Measurements from ENCODE around the gene LIX1L. TPM values are rescaled to one million over a fixed set of nuclear protein-coding genes. Genes with fewer than 3 reads are reported as not detected.
"Not testable (repeated sequence)": the region's sequence is repeated elsewhere in the genome, so short reads cannot be mapped to it uniquely, and the experiment has no call there.

Gene LIX1L
- total and polyA plus RNA-seq, 4 donors: 23.6 to 42.4 (median 37.3) TPM

GRCh38 chr1:145922266-145922665, 35.6 kb downstream of the LIX1L start:
- no peak overlapping the region for H3K4me3 ChIP-seq (ENCODE audit: low read depth, low read length)
- H3K27ac ChIP-seq (ENCODE audit: low read depth, low read length): no peak overlapping the region
- WGBS (ENCODE audit: insufficient coverage): no CpG with 5 or more reads among the region's 2 CpGs
- H3K27me3 ChIP-seq (ENCODE audit: control insufficient read depth, insufficient read depth, low read length): no peaks in the 10 kb centered on the region
- no peak for DNase-seq (ENCODE audit: low read depth in 4 of 6, low spot score in 6 of 6)
- H3K36me3 ChIP-seq (ENCODE audit: control insufficient read depth, insufficient read depth, low read length): no peaks in the 10 kb centered on the region
- H3K9me3 ChIP-seq (ENCODE audit: control insufficient read depth, insufficient read depth, low read length): no peaks in the 10 kb centered on the region
- peaks cover 21% of the 10 kb centered on the region for H3K4me1 ChIP-seq (ENCODE audit: control insufficient read depth, insufficient read depth, low read length)

- H3K4me3 ChIP-seq (ENCODE audit: low read depth, low read length): not testable (repeated sequence)
Measured at GRCh38 chr1:145920297-145920696, 37.5 kb downstream of the LIX1L start.

GRCh38 chr1:145918992-145919939, 38.6 kb downstream of the LIX1L start:
- peaks cover 11% of the 10 kb centered on the region for H3K36me3 ChIP-seq (ENCODE audit: control insufficient read depth, insufficient read depth, low read length)
- peak overlapping the region; percentile 94 for H3K27ac ChIP-seq (ENCODE audit: low read depth, low read length)
- H3K4me1 ChIP-seq (ENCODE audit: control insufficient read depth, insufficient read depth, low read length): peaks cover 21% of the 10 kb centered on the region
- H3K9me3 ChIP-seq (ENCODE audit: control insufficient read depth, insufficient read depth, low read length): no peaks in the 10 kb centered on the region
- WGBS (ENCODE audit: insufficient coverage): 2% methylated on average over 29 of the region's 33 CpGs
- H3K27me3 ChIP-seq (ENCODE audit: control insufficient read depth, insufficient read depth, low read length): no peaks in the 10 kb centered on the region
- H3K4me3 ChIP-seq (ENCODE audit: low read depth, low read length): peak overlapping the region; percentile 96
- DNase-seq (ENCODE audit: low read depth in 4 of 6, low spot score in 6 of 6): peak in 3 of 6 donors; percentile 14 to 52 (median 50)

More at GRCh38 chr1:145920297-145920696, 37.5 kb downstream of the LIX1L start:
- DNase-seq (ENCODE audit: low read depth in 4 of 6, low spot score in 6 of 6); H3K9me3 ChIP-seq (ENCODE audit: control insufficient read depth, insufficient read depth, low read length); H3K36me3 ChIP-seq (ENCODE audit: control insufficient read depth, insufficient read depth, low read length); H3K27ac ChIP-seq (ENCODE audit: low read depth, low read length); H3K27me3 ChIP-seq (ENCODE audit: control insufficient read depth, insufficient read depth, low read length): not testable (repeated sequence)
- WGBS (ENCODE audit: insufficient coverage): no CpG with 5 or more reads among the region's 4 CpGs
- peaks cover 21% of the 10 kb centered on the region for H3K4me1 ChIP-seq (ENCODE audit: control insufficient read depth, insufficient read depth, low read length)

GRCh38 chr1:145918144-145918991, 39.4 kb downstream of the LIX1L start, which contains the start of gene PEX11B:
TSS of gene PEX11B (minus strand) at chr1:145918717. CDS start at chr1:145918688, 29 bp downstream.
- H3K4me1 ChIP-seq (ENCODE audit: control insufficient read depth, insufficient read depth, low read length): peaks cover 21% of the 10 kb centered on the region
- peak within 1 kb of the TSS; percentile 94 for H3K27ac ChIP-seq (ENCODE audit: low read depth, low read length)
- peak; percentile 85 to 99 (median 92) for DNase-seq (ENCODE audit: low read depth in 4 of 6, low spot score in 6 of 6)
- H3K4me3 ChIP-seq (ENCODE audit: low read depth, low read length): peak within 1 kb of the TSS; percentile 96
- H3K27me3 ChIP-seq (ENCODE audit: control insufficient read depth, insufficient read depth, low read length): no peaks in the 10 kb centered on the region
- H3K36me3 ChIP-seq (ENCODE audit: control insufficient read depth, insufficient read depth, low read length): peaks cover 11% of the 10 kb centered on the region
- WGBS (ENCODE audit: insufficient coverage): under 1% methylated on average over 49 of the region's 51 CpGs
- no peaks in the 10 kb centered on the region for H3K9me3 ChIP-seq (ENCODE audit: control insufficient read depth, insufficient read depth, low read length)

GRCh38 chr1:145917595-145917994, 40.2 kb downstream of the LIX1L start:
- Histone ChIP-seq H3K36me3 (ENCODE audit: control insufficient read depth, insufficient read depth, low read length) (peaks cover 13% of the 10 kb centered on the region), H3K9me3 (ENCODE audit: control insufficient read depth, insufficient read depth, low read length) (no peaks in the 10 kb centered on the region), H3K4me3 (ENCODE audit: low read depth, low read length) (peak overlapping the region; percentile 96), H3K27me3 (ENCODE audit: control insufficient read depth, insufficient read depth, low read length) (no peaks in the 10 kb centered on the region), H3K27ac (ENCODE audit: low read depth, low read length) (no peak overlapping the region), H3K4me1 (ENCODE audit: control insufficient read depth, insufficient read depth, low read length) (peaks cover 21% of the 10 kb centered on the region)
- WGBS (ENCODE audit: insufficient coverage): 88% methylated on average over 2 of the region's 5 CpGs
- DNase-seq (ENCODE audit: low read depth in 4 of 6, low spot score in 6 of 6): no peak

GRCh38 chr1:145916745-145917144, 41.1 kb downstream of the LIX1L start:
- H3K27ac ChIP-seq (ENCODE audit: low read depth, low read length): no peak overlapping the region
- H3K27me3 ChIP-seq (ENCODE audit: control insufficient read depth, insufficient read depth, low read length): no peaks in the 10 kb centered on the region
- peaks cover 18% of the 10 kb centered on the region for H3K36me3 ChIP-seq (ENCODE audit: control insufficient read depth, insufficient read depth, low read length)
- WGBS (ENCODE audit: insufficient coverage): 84% methylated on average over 5 of the region's 5 CpGs
- H3K4me1 ChIP-seq (ENCODE audit: control insufficient read depth, insufficient read depth, low read length): peaks cover 21% of the 10 kb centered on the region
- H3K4me3 ChIP-seq (ENCODE audit: low read depth, low read length): no peak overlapping the region
- no peaks in the 10 kb centered on the region for H3K9me3 ChIP-seq (ENCODE audit: control insufficient read depth, insufficient read depth, low read length)
- no peak for DNase-seq (ENCODE audit: low read depth in 4 of 6, low spot score in 6 of 6)

- Histone ChIP-seq H3K9me3 (ENCODE audit: control insufficient read depth, insufficient read depth, low read length) (no peaks in the 10 kb centered on the region), H3K4me3 (ENCODE audit: low read depth, low read length) (no peak overlapping the region), H3K36me3 (ENCODE audit: control insufficient read depth, insufficient read depth, low read length) (peaks cover 18% of the 10 kb centered on the region), H3K4me1 (ENCODE audit: control insufficient read depth, insufficient read depth, low read length) (no peaks in the 10 kb centered on the region), H3K27me3 (ENCODE audit: control insufficient read depth, insufficient read depth, low read length) (no peaks in the 10 kb centered on the region), H3K27ac (ENCODE audit: low read depth, low read length) (no peak overlapping the region)
- WGBS (ENCODE audit: insufficient coverage): 93% methylated on average over 9 of the region's 11 CpGs
- DNase-seq (ENCODE audit: low read depth in 4 of 6, low spot score in 6 of 6): no peak
Measured at GRCh38 chr1:145912128-145912641, 45.6 kb downstream of the LIX1L start.

- Histone ChIP-seq H3K4me3 (ENCODE audit: low read depth, low read length) (no peak overlapping the region), H3K9me3 (ENCODE audit: control insufficient read depth, insufficient read depth, low read length) (no peaks in the 10 kb centered on the region), H3K4me1 (ENCODE audit: control insufficient read depth, insufficient read depth, low read length) (no peaks in the 10 kb centered on the region), H3K27me3 (ENCODE audit: control insufficient read depth, insufficient read depth, low read length) (no peaks in the 10 kb centered on the region), H3K27ac (ENCODE audit: low read depth, low read length) (no peak overlapping the region), H3K36me3 (ENCODE audit: control insufficient read depth, insufficient read depth, low read length) (peaks cover 14% of the 10 kb centered on the region)
- no peak for DNase-seq (ENCODE audit: low read depth in 4 of 6, low spot score in 6 of 6)
- WGBS (ENCODE audit: insufficient coverage): no CpG with 5 or more reads among the region's 1 CpG
Measured at GRCh38 chr1:145908653-145909052, 49.2 kb downstream of the LIX1L start.

GRCh38 chr1:145906954-145907753, 50.7 kb downstream of the LIX1L start:
- peaks cover 10% of the 10 kb centered on the region for H3K36me3 ChIP-seq (ENCODE audit: control insufficient read depth, insufficient read depth, low read length)
- no peaks in the 10 kb centered on the region for H3K9me3 ChIP-seq (ENCODE audit: control insufficient read depth, insufficient read depth, low read length)
- DNase-seq (ENCODE audit: low read depth in 4 of 6, low spot score in 6 of 6): no peak
- 71% methylated on average over 6 of the region's 10 CpGs for WGBS (ENCODE audit: insufficient coverage)
- no peaks in the 10 kb centered on the region for H3K27me3 ChIP-seq (ENCODE audit: control insufficient read depth, insufficient read depth, low read length)
- no peaks in the 10 kb centered on the region for H3K4me1 ChIP-seq (ENCODE audit: control insufficient read depth, insufficient read depth, low read length)
- no peak overlapping the region for H3K4me3 ChIP-seq (ENCODE audit: low read depth, low read length)
- H3K27ac ChIP-seq (ENCODE audit: low read depth, low read length): no peak overlapping the region
